ENCODE results near the gene TSPAN18. TPM values are rescaled to one million over a fixed set of nuclear protein-coding genes. Genes with fewer than 3 reads are reported as not detected.

TSPAN18 gene
- total RNA-seq, 2 donors from 2014 or later = 3.4 to 13.4 TPM

GRCh38 chr11:44753961-44754645 lies 27.3 kb downstream of the TSPAN18 start:
- Histone ChIP-seq H3K4me3 (no peak overlapping the region), H3K27me3 (no peaks in the 10 kb centered on the region), H3K4me1 (no peaks in the 10 kb centered on the region), H3K9me3 (no peaks in the 10 kb centered on the region), H3K36me3 (no peaks in the 10 kb centered on the region), H3K9ac (ENCODE audit: low read depth in 2 of 2, low read length in 2 of 2) (no peak overlapping the region), H3K27ac (no peak overlapping the region)
- TF ChIP-seq, protein P1, sequence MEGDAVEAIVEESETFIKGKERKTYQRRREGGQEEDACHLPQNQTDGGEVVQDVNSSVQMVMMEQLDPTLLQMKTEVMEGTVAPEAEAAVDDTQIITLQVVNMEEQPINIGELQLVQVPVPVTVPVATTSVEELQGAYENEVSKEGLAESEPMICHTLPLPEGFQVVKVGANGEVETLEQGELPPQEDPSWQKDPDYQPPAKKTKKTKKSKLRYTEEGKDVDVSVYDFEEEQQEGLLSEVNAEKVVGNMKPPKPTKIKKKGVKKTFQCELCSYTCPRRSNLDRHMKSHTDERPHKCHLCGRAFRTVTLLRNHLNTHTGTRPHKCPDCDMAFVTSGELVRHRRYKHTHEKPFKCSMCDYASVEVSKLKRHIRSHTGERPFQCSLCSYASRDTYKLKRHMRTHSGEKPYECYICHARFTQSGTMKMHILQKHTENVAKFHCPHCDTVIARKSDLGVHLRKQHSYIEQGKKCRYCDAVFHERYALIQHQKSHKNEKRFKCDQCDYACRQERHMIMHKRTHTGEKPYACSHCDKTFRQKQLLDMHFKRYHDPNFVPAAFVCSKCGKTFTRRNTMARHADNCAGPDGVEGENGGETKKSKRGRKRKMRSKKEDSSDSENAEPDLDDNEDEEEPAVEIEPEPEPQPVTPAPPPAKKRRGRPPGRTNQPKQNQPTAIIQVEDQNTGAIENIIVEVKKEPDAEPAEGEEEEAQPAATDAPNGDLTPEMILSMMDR (IDR thresholded peaks at IDR 0.05) = no peak
- intact Hi-C loops (cut with DNase I) = no loop called here
- DNase-seq = no peak

GRCh38 chr11:44754876-44755555 lies 28.3 kb downstream of the TSPAN18 start:
- H3K4me3 ChIP-seq = no peak overlapping the region
- TF ChIP-seq, protein P1 (IDR thresholded peaks at IDR 0.05) = no peak
- intact Hi-C loops (cut with DNase I) = no loop called here
- no peak overlapping the region for H3K27ac ChIP-seq
- no peak overlapping the region for H3K9ac ChIP-seq (ENCODE audit: low read depth in 2 of 2, low read length in 2 of 2)
- no peak for DNase-seq
- no peaks in the 10 kb centered on the region for H3K27me3 ChIP-seq
- no peaks in the 10 kb centered on the region for H3K36me3 ChIP-seq
- H3K4me1 ChIP-seq = no peaks in the 10 kb centered on the region
- no peaks in the 10 kb centered on the region for H3K9me3 ChIP-seq

GRCh38 chr11:44755556-44756523 lies 29.1 kb downstream of the TSPAN18 start:
- Histone ChIP-seq H3K36me3 (no peaks in the 10 kb centered on the region), H3K27ac (no peak overlapping the region), H3K4me1 (no peaks in the 10 kb centered on the region), H3K4me3 (no peak overlapping the region), H3K9me3 (no peaks in the 10 kb centered on the region), H3K9ac (ENCODE audit: low read depth in 2 of 2, low read length in 2 of 2) (no peak overlapping the region), H3K27me3 (no peaks in the 10 kb centered on the region)
- intact Hi-C loops (cut with DNase I) = no loop called here
- TF ChIP-seq, protein P1 (IDR thresholded peaks at IDR 0.05) = no peak
- DNase-seq = no peak

DNA sequence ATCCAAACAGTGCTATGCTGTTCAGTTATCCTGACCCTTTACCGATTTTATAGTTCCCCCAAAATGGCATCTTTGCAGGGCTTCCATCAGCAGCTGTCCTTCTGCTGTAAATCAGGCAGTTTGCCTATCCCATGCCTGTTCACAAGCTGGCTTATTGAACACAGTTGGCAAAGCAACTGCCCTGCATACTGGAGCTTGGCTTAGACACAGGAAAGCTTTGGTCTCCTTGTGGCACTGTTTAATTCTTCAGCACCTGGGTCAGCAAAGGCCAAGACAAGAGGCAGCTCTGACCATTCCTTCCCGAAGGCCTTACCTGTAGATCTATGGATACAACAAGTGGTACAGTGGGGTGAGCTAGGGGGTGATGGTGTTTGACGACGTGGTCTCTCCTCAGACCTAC lies 32.2 kb downstream of the TSPAN18 start:
- Histone ChIP-seq H3K27me3 (no peaks in the 10 kb centered on the region), H3K9ac (ENCODE audit: low read depth in 2 of 2, low read length in 2 of 2) (no peak overlapping the region), H3K4me1 (no peaks in the 10 kb centered on the region), H3K27ac (no peak overlapping the region), H3K36me3 (no peaks in the 10 kb centered on the region), H3K4me3 (no peak overlapping the region), H3K9me3 (no peaks in the 10 kb centered on the region)
- intact Hi-C loops (cut with DNase I) = no loop called here
- DNase-seq = no peak
- TF ChIP-seq, protein P1 (IDR thresholded peaks at IDR 0.05) = no peak

DNA sequence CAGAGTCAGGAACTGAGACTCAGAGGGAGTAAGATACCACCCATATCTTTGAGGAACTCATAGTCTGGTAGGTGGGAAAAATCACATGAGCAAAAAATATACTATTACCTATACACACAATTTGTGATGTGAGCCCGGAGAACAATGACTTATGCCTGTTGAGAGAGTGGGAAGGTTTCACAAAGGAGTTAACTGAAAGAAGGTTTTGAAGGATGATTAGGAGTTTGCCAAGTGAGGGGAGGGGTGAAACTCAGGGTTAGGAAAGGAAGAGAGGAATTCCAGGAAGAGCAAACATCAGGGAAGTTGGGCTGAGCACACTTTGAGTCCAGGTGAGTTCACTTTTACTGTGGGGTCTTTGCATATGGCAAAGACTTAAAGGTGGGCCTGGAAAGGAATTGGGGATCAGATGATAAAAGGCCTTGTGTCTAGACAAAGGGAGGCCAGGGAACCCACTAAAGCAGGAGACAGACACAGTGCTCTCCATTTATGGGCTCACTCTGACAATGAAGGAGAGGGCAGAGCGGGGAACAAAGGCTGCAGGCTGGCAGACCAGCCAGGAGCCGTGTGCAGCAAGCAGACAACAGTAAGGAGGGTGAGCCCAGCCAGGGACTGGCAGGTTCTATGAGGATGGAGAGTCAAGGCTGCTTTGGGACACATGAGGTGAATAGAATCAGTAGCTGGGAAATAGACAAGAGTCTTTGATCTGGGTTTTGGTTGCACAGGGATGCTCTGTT lies 33.1 kb downstream of the TSPAN18 start:
- intact Hi-C loops (cut with DNase I) = no loop called here
- Histone ChIP-seq H3K4me1 (no peaks in the 10 kb centered on the region), H3K27ac (no peak overlapping the region), H3K36me3 (no peaks in the 10 kb centered on the region), H3K9ac (ENCODE audit: low read depth in 2 of 2, low read length in 2 of 2) (no peak overlapping the region), H3K9me3 (no peaks in the 10 kb centered on the region), H3K27me3 (no peaks in the 10 kb centered on the region), H3K4me3 (no peak overlapping the region)
- TF ChIP-seq, protein P1 (IDR thresholded peaks at IDR 0.05) = no peak
- DNase-seq = no peak

All from colonic mucosa (tissue), 4 donors.